ENCODE data around the gene LSM10.

LSM10 gene

DNA sequence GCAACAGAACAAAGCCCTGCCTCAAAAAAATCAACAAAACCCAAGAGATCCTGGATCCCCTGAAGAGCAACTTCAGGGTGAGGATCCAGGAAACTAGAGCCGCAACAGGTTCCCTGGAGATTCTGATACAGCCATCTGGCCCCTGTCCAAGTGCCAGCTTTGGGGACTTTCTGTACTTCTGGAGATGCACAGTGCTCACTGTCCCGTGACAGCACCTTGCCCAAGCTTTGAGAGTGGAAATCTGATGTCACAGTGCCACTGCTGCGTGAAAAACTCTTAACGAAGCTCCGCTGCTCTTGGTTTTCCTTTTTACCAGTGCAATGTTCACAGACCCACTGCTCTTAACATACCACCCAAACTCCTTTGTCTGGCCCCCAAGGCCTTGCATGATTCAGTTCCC lies 38.3 kb downstream of the LSM10 start:
- no peak for DNase-seq (ENCODE audit: insufficient read length, low spot score)
- TF ChIP-seq SPI1 (IDR thresholded peaks at IDR 0.05; ENCODE audit: low read depth, low read length): no peak
- TF ChIP-seq POLR2AphosphoS5 (IDR thresholded peaks at IDR 0.05; ENCODE audit: low read depth, low read length): no peak
- no peak for TF ChIP-seq PAX5 (IDR thresholded peaks at IDR 0.05; ENCODE audit: insufficient read depth, low read length, severe bottlenecking)
- no peak for TF ChIP-seq POU2F2 (IDR thresholded peaks at IDR 0.05; ENCODE audit: low read depth, low read length)
- TF ChIP-seq POLR2A (IDR thresholded peaks at IDR 0.05; ENCODE audit: low read depth, low read length): no peak
- no peak for TF ChIP-seq TAF1 (IDR thresholded peaks at IDR 0.05; ENCODE audit: low read depth, low read length)
- no peak for FAIRE-seq

DNA sequence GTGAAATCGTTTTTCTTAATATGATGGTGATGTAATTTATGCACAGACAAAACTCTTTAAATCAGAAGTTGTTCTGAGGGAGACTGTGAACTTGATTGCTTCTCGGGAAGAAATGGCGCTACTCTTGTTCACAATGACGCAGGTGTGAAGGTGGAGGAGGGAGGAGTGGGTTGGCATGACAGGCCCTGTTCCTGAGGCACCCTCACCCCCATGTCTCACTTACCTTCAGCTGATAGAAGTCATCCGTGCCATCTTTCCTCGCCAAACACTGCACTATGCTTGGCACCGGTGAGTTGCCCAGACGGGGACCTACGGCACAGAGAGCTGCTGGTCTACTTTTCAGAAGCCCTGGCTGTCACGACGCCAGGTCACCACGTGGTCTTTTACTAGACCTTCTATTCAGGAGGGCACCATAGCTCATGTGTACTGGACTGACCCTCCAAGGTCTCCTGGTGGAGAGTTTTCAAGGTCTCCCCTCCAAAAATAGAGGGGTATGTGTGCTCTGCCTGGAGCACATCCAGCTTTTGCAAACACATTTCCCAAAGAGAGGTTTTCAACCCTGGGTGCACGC lies 39.1 kb downstream of the LSM10 start:
- FAIRE-seq (no peak), DNase-seq (ENCODE audit: insufficient read length, low spot score) (no peak)
- TF ChIP-seq POU2F2 (IDR thresholded peaks at IDR 0.05; ENCODE audit: low read depth, low read length) (no peak), POLR2A (IDR thresholded peaks at IDR 0.05; ENCODE audit: low read depth, low read length) (no peak), SPI1 (IDR thresholded peaks at IDR 0.05; ENCODE audit: low read depth, low read length) (no peak), POLR2AphosphoS5 (IDR thresholded peaks at IDR 0.05; ENCODE audit: low read depth, low read length) (no peak), PAX5 (IDR thresholded peaks at IDR 0.05; ENCODE audit: insufficient read depth, low read length, severe bottlenecking) (no peak), TAF1 (IDR thresholded peaks at IDR 0.05; ENCODE audit: low read depth, low read length) (no peak)

- FAIRE-seq: no peak
- TF ChIP-seq PAX5 (IDR thresholded peaks at IDR 0.05; ENCODE audit: insufficient read depth, low read length, severe bottlenecking): no peak
- no peak for TF ChIP-seq POU2F2 (IDR thresholded peaks at IDR 0.05; ENCODE audit: low read depth, low read length)
Observed at GRCh38 chr1:36355811-36356210, 41.9 kb downstream of the LSM10 start.

GRCh38 chr1:36354486-36354885 lies 43.2 kb downstream of the LSM10 start:
- DNase-seq (ENCODE audit: insufficient read length, low spot score): no peak
- no peak for TF ChIP-seq TAF1 (IDR thresholded peaks at IDR 0.05; ENCODE audit: low read depth, low read length)
- TF ChIP-seq POLR2A (IDR thresholded peaks at IDR 0.05; ENCODE audit: low read depth, low read length): no peak
- TF ChIP-seq POLR2AphosphoS5 (IDR thresholded peaks at IDR 0.05; ENCODE audit: low read depth, low read length): no peak
- TF ChIP-seq POU2F2 (IDR thresholded peaks at IDR 0.05; ENCODE audit: low read depth, low read length): no peak
- TF ChIP-seq SPI1 (IDR thresholded peaks at IDR 0.05; ENCODE audit: low read depth, low read length): no peak
- no peak for FAIRE-seq

More at GRCh38 chr1:36355811-36356210, 41.9 kb downstream of the LSM10 start:
- DNase-seq (ENCODE audit: insufficient read length, low spot score): no peak

- DNase-seq (ENCODE audit: insufficient read length, low spot score) (no peak), FAIRE-seq (no peak)
- TF ChIP-seq POLR2A (IDR thresholded peaks at IDR 0.05; ENCODE audit: low read depth, low read length) (no peak), POU2F2 (IDR thresholded peaks at IDR 0.05; ENCODE audit: low read depth, low read length) (no peak), PAX5 (IDR thresholded peaks at IDR 0.05; ENCODE audit: insufficient read depth, low read length, severe bottlenecking) (no peak), POLR2AphosphoS5 (IDR thresholded peaks at IDR 0.05; ENCODE audit: low read depth, low read length) (no peak), TAF1 (IDR thresholded peaks at IDR 0.05; ENCODE audit: low read depth, low read length) (no peak), SPI1 (IDR thresholded peaks at IDR 0.05; ENCODE audit: low read depth, low read length) (no peak)
Observed at GRCh38 chr1:36352910-36353878, 44.5 kb downstream of the LSM10 start.

DNA sequence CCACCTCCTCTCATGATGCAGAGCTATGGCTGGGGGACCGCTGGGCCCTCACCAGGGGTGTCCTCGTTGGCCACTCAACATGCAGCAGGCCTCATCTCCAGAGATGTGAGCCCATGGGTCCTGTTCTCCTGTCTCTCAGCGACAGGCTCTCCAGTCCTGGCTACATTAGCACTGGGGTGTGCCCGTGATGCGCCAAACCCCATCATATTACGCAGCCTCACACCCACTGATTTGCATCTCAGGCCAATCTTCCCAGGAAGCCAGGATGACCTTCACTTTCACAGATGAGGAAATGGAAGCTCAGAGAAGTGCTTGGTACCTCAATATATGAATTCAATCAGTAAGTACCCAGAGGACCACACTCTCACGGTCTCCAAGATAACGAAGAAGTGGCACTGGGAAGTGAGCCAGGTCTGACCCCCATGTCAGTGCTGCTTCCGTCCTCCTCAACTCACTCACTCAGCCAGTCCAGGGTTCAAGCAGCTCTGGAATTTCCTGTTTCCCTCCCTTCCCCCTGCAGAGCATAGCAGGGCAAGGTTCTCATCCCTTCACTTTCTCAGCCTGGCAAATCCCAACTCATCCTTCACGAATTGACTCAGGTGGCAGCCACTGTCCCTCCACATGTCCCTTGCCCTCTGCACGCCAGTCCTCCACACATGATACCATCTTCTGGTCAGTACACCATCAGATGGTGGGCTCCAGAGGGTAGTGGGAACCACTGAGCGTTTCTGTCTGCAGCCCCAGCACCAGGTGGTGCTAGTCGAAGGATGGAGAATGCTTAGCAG lies 45.4 kb downstream of the LSM10 start:
- no peak for TF ChIP-seq POLR2AphosphoS5 (IDR thresholded peaks at IDR 0.05; ENCODE audit: low read depth, low read length)
- TF ChIP-seq TAF1 (IDR thresholded peaks at IDR 0.05; ENCODE audit: low read depth, low read length): no peak
- no peak for TF ChIP-seq POU2F2 (IDR thresholded peaks at IDR 0.05; ENCODE audit: low read depth, low read length)
- no peak for TF ChIP-seq POLR2A (IDR thresholded peaks at IDR 0.05; ENCODE audit: low read depth, low read length)
- no peak for TF ChIP-seq SPI1 (IDR thresholded peaks at IDR 0.05; ENCODE audit: low read depth, low read length)
- TF ChIP-seq PAX5 (IDR thresholded peaks at IDR 0.05; ENCODE audit: insufficient read depth, low read length, severe bottlenecking): no peak
- DNase-seq (ENCODE audit: insufficient read length, low spot score): no peak
- FAIRE-seq: no peak

DNA sequence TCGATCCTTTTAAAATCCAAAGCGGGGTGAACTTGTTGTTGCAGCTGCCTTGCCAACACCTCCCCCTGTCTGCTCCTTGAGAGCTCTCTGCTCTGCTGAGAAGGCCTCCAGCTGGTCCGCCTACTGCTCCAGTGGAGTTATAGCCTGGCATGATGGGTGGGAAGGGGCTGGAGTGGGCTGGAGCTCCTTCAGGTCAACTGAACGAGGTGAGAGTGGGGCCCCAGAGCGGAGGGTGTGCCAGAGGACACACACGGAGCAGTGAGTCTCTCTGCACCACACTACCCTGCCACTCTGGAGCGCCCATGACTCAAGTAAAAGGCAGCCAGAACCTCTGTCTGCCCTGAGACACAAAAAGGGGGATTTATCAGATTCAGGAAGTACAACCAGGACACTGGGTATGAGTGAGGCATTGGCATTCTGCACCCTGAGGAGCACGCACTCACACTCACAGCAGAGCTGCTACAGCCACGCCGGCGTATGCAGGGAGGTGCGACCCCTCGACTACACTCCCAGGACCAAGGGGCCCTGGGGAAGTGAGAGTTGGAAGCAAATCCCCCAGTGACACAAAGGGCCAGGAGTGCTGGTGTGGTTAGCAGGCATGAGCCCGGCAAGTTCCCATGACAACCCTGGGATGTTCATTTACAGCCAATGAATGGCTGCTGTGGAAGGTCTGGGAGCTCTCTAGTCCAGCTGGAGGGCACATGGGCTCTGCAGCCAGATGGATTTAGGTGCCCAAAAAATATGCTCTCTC lies 46.3 kb downstream of the LSM10 start:
- FAIRE-seq (no peak), DNase-seq (ENCODE audit: insufficient read length, low spot score) (no peak)
- TF ChIP-seq POLR2A (IDR thresholded peaks at IDR 0.05; ENCODE audit: low read depth, low read length) (no peak), SPI1 (IDR thresholded peaks at IDR 0.05; ENCODE audit: low read depth, low read length) (0 out of 2 replicates have a peak, but pooled peaks have one; percentile 7)

DNA sequence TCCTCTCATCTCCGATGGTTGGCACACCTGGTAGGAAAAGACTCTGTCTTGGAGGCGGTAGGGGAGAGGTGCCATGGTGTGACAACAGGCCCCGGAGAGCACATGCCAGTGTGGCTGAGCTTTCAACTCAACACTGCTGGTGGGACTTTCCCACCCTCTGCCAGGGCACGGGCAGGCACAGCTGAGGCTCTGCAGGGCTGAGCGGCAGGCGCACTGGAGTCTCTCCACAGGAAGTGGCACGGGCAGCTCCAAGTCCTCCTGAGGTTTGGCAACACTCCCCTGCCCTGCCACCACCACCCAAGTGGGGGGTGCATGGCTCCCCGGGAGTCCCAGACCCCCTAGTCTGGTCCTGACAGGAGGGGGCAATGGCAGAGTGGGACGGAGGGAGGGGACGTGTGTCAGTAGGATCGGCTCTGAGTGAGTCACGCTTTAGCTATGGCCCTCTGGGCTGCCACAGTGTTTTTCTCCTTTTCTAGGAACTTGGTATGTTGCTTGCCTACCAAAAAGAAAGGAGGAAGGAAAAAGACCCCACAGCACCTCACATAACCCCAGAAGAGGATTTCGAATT lies 47.0 kb downstream of the LSM10 start:
- DNase-seq (ENCODE audit: insufficient read length, low spot score) (no peak), FAIRE-seq (peak; percentile 72)
- TF ChIP-seq POLR2AphosphoS5 (IDR thresholded peaks at IDR 0.05; ENCODE audit: low read depth, low read length) (no peak), TAF1 (IDR thresholded peaks at IDR 0.05; ENCODE audit: low read depth, low read length) (no peak), POU2F2 (IDR thresholded peaks at IDR 0.05; ENCODE audit: low read depth, low read length) (no peak), PAX5 (IDR thresholded peaks at IDR 0.05; ENCODE audit: insufficient read depth, low read length, severe bottlenecking) (no peak), POLR2A (IDR thresholded peaks at IDR 0.05; ENCODE audit: low read depth, low read length) (no peak), SPI1 (IDR thresholded peaks at IDR 0.05; ENCODE audit: low read depth, low read length) (no peak)
